Measurements from ENCODE around the gene C2CD4B. TPM values are rescaled to one million over a fixed set of nuclear protein-coding genes. Genes with fewer than 3 reads are reported as not detected.

The C2CD4B gene
- total and polyA plus RNA-seq, 4 donors: 0.17 to 1.8 (median 0.66) TPM

DNA sequence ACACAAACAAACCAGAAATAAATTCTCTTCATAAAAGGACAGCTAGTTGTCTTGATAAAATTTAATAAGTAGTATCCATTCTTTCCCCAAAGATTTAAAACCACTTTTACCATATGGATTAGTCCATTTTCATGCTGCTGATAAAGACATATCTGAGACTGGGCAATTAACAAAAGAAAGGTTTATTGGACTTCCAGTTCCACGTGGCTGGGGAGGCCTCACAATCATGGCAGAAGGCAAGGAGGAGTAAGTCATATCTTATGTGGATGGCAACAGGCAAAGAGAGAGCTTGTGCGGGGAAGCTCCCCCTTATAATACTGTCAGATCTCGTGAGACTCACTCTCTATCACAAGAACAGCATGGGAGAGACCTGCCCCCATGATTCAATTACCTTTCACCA is 38.7 kb downstream of the C2CD4B start:
- 78% methylated on average over 3 of the region's 3 CpGs for WGBS
- H3K27ac ChIP-seq (ENCODE audit: low read depth in 1 of 2, low read length in 2 of 2): no peak overlapping the region
- H3K9me3 ChIP-seq (ENCODE audit: control insufficient read depth in 4 of 4, low read length in 3 of 4): no peaks in the 10 kb centered on the region

More for the DNA sequence above, 38.7 kb downstream of the C2CD4B start:
- Histone ChIP-seq H3K4me3 (ENCODE audit: low read depth in 1 of 3, low read length in 3 of 3) (no peak overlapping the region), H3K9ac (ENCODE audit: low read depth in 1 of 2, low read length in 2 of 2) (no peak overlapping the region), H3K36me3 (ENCODE audit: control insufficient read depth in 4 of 4, insufficient read depth in 3 of 4, low read depth in 1 of 4, low read length in 3 of 4) (no peaks in the 10 kb centered on the region), H3K27me3 (ENCODE audit: control insufficient read depth in 4 of 4, insufficient read depth in 4 of 4, low read length in 3 of 4) (no peaks in the 10 kb centered on the region), H3K4me1 (ENCODE audit: control insufficient read depth in 4 of 4, insufficient read depth in 4 of 4, low read length in 3 of 4) (peaks cover 3 to 15% (median 11%) of the 10 kb centered on the region in 4 donors)
- DNase-seq (ENCODE audit: low spot score): no peak
- TF ChIP-seq, protein P1, sequence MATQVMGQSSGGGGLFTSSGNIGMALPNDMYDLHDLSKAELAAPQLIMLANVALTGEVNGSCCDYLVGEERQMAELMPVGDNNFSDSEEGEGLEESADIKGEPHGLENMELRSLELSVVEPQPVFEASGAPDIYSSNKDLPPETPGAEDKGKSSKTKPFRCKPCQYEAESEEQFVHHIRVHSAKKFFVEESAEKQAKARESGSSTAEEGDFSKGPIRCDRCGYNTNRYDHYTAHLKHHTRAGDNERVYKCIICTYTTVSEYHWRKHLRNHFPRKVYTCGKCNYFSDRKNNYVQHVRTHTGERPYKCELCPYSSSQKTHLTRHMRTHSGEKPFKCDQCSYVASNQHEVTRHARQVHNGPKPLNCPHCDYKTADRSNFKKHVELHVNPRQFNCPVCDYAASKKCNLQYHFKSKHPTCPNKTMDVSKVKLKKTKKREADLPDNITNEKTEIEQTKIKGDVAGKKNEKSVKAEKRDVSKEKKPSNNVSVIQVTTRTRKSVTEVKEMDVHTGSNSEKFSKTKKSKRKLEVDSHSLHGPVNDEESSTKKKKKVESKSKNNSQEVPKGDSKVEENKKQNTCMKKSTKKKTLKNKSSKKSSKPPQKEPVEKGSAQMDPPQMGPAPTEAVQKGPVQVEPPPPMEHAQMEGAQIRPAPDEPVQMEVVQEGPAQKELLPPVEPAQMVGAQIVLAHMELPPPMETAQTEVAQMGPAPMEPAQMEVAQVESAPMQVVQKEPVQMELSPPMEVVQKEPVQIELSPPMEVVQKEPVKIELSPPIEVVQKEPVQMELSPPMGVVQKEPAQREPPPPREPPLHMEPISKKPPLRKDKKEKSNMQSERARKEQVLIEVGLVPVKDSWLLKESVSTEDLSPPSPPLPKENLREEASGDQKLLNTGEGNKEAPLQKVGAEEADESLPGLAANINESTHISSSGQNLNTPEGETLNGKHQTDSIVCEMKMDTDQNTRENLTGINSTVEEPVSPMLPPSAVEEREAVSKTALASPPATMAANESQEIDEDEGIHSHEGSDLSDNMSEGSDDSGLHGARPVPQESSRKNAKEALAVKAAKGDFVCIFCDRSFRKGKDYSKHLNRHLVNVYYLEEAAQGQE (IDR thresholded peaks at IDR 0.05): no peak
- TF ChIP-seq RAD21 (IDR thresholded peaks at IDR 0.05) (no peak), NR2F2 (IDR thresholded peaks at IDR 0.05) (no peak), FOXA1 (IDR thresholded peaks at IDR 0.05) (no peak), GABPA (IDR thresholded peaks at IDR 0.05 in 1 of 2, conservative IDR thresholded peaks at IDR 0.05 in 1 of 2) (no peak), HNF4A (conservative IDR thresholded peaks at IDR 0.05) (no peak), EGR1 (IDR thresholded peaks at IDR 0.05; ENCODE audit: low read depth in 2 of 2) (no peak), HNF4G (IDR thresholded peaks at IDR 0.05) (no peak), YY1 (IDR thresholded peaks at IDR 0.05) (no peak), RXRA (IDR thresholded peaks at IDR 0.05) (no peak), TAF1 (conservative IDR thresholded peaks at IDR 0.05) (no peak), JUND (IDR thresholded peaks at IDR 0.05) (no peak), FOXA2 (IDR thresholded peaks at IDR 0.05) (no peak), SP1 (IDR thresholded peaks at IDR 0.05) (no peak)
- TF ChIP-seq, protein P2, sequence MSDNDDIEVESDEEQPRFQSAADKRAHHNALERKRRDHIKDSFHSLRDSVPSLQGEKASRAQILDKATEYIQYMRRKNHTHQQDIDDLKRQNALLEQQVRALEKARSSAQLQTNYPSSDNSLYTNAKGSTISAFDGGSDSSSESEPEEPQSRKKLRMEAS (IDR thresholded peaks at IDR 0.05): no peak
- TF ChIP-seq, protein P3, sequence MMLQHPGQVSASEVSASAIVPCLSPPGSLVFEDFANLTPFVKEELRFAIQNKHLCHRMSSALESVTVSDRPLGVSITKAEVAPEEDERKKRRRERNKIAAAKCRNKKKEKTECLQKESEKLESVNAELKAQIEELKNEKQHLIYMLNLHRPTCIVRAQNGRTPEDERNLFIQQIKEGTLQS (IDR thresholded peaks at IDR 0.05): no peak
- TF ChIP-seq, protein P4, sequence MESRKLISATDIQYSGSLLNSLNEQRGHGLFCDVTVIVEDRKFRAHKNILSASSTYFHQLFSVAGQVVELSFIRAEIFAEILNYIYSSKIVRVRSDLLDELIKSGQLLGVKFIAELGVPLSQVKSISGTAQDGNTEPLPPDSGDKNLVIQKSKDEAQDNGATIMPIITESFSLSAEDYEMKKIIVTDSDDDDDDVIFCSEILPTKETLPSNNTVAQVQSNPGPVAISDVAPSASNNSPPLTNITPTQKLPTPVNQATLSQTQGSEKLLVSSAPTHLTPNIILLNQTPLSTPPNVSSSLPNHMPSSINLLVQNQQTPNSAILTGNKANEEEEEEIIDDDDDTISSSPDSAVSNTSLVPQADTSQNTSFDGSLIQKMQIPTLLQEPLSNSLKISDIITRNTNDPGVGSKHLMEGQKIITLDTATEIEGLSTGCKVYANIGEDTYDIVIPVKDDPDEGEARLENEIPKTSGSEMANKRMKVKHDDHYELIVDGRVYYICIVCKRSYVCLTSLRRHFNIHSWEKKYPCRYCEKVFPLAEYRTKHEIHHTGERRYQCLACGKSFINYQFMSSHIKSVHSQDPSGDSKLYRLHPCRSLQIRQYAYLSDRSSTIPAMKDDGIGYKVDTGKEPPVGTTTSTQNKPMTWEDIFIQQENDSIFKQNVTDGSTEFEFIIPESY (IDR thresholded peaks at IDR 0.05): no peak
- TF ChIP-seq, protein P5, sequence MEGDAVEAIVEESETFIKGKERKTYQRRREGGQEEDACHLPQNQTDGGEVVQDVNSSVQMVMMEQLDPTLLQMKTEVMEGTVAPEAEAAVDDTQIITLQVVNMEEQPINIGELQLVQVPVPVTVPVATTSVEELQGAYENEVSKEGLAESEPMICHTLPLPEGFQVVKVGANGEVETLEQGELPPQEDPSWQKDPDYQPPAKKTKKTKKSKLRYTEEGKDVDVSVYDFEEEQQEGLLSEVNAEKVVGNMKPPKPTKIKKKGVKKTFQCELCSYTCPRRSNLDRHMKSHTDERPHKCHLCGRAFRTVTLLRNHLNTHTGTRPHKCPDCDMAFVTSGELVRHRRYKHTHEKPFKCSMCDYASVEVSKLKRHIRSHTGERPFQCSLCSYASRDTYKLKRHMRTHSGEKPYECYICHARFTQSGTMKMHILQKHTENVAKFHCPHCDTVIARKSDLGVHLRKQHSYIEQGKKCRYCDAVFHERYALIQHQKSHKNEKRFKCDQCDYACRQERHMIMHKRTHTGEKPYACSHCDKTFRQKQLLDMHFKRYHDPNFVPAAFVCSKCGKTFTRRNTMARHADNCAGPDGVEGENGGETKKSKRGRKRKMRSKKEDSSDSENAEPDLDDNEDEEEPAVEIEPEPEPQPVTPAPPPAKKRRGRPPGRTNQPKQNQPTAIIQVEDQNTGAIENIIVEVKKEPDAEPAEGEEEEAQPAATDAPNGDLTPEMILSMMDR (IDR thresholded peaks at IDR 0.05; ENCODE audit: low read depth, low read length, missing input control): no peak
